Effector memory CD4-positive, alpha-beta T cell (primary cell): ENCODE measurements around the gene EIF3D.

ENCODE experiments used
- DNase-seq, 3 donors: peaks; one replicate each; pipeline ENCODE4 v3.0.0-alpha.2; 2020
- H3K27ac ChIP-seq: 2 replicates; pipeline ENCODE4 v1.7.0; 2013; ENCODE audit warnings: mild to moderate bottlenecking, low read length, moderate library complexity; ENCODE audit not compliant: insufficient read depth, poor library complexity, severe bottlenecking
- H3K27me3 ChIP-seq: replicated peaks from 2 replicates; pipeline ENCODE4 v1.7.0; 2013; ENCODE audit warnings: mild to moderate bottlenecking, low read length; ENCODE audit not compliant: insufficient read depth, control insufficient read depth, poor library complexity, severe bottlenecking
- H3K36me3 ChIP-seq: 2 replicates; pipeline ENCODE4 v1.7.0; 2013; ENCODE audit warnings: mild to moderate bottlenecking, low read length, moderate library complexity; ENCODE audit not compliant: control insufficient read depth, insufficient read depth
- H3K4me1 ChIP-seq: 2 replicates; pipeline ENCODE4 v1.7.0; 2013; ENCODE audit warnings: low read length, mild to moderate bottlenecking; ENCODE audit not compliant: control insufficient read depth, insufficient read depth, poor library complexity, severe bottlenecking
- H3K4me3 ChIP-seq: 2 replicates; pipeline ENCODE4 v1.7.0; 2013; ENCODE audit warnings: low read length, low read depth, mild to moderate bottlenecking; ENCODE audit not compliant: insufficient read depth, poor library complexity, severe bottlenecking
- H3K9me3 ChIP-seq: 2 replicates; pipeline ENCODE4 v1.7.0; 2013; ENCODE audit warnings: mild to moderate bottlenecking, low read length, moderate library complexity; ENCODE audit not compliant: control insufficient read depth

The EIF3D gene

DNA sequence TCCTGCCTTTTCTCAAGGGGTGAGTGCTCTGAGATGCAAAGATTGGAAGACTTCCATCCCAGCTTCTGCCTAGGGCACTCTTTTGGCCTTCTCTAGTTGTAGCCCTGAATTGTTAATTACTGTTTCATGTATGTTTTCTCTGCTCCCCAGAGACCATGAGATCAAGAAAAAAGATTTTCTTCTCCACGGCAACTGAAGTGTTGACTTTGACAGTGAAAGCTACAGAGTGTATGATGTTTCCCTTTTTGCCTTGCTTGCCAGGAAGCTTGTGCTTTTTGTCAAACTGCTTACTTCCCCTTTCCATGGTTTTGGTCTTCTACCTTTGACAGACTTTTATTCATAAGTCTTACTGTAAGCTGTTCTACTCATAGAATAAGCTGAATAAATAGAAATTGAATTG, 23.3 kb upstream of the EIF3D start:
- no peaks in the 10 kb centered on the region for H3K4me1 ChIP-seq
- no peak overlapping the region for H3K4me3 ChIP-seq
- H3K27me3 ChIP-seq: peaks cover 5% of the 10 kb centered on the region
- DNase-seq: no peak
- H3K36me3 ChIP-seq: no peaks in the 10 kb centered on the region
- no peak overlapping the region for H3K27ac ChIP-seq
- H3K9me3 ChIP-seq: no peaks in the 10 kb centered on the region

DNA sequence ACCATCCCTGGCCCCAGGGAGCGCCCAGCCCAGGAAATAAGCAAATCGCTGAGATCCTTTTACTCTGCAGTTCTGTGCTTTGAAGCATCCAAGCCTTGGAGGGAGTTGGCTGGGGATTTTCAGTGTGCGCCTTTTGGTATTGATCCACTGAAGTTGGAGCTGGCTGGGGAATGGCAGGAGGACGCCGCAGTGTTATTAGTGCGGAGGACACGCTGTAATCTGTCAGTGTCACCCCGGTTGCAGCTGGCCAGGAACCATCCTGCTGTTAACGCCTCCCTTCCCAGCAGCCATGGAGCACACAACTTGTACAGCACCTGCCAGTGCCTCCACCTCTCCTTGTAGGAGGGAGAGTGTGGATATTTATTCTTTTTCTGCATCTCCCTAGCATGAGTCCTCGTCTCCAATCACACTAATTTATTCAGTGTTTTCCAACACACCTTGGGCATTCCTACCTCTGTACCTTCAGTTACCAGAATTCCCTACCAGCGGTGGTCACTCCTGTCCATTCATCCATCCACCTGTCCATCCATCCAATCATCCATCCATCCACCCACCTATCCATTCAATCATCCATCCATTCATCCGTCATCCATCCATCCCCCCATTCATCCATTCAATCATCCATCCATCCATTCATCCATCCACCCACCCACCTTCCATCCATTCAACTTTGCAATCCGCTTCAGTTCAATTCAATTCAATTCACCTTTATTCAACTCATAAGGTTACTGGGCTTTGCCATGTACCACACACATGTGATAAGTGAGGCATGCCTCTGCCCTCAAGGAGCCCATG, 21.9 kb upstream of the EIF3D start:
- Histone ChIP-seq H3K27ac (no peak overlapping the region), H3K4me3 (no peak overlapping the region), H3K4me1 (no peaks in the 10 kb centered on the region), H3K36me3 (no peaks in the 10 kb centered on the region), H3K27me3 (peaks cover 5% of the 10 kb centered on the region), H3K9me3 (no peaks in the 10 kb centered on the region)
- DNase-seq: no peak

- Histone ChIP-seq H3K4me3 (no peak overlapping the region), H3K27ac (no peak overlapping the region), H3K4me1 (no peaks in the 10 kb centered on the region), H3K27me3 (peaks cover 5% of the 10 kb centered on the region), H3K36me3 (no peaks in the 10 kb centered on the region), H3K9me3 (no peaks in the 10 kb centered on the region)
- DNase-seq: no peak
These were observed 20.1 kb upstream of the EIF3D start for GRCh38 chr22:36549033-36549432.

DNA sequence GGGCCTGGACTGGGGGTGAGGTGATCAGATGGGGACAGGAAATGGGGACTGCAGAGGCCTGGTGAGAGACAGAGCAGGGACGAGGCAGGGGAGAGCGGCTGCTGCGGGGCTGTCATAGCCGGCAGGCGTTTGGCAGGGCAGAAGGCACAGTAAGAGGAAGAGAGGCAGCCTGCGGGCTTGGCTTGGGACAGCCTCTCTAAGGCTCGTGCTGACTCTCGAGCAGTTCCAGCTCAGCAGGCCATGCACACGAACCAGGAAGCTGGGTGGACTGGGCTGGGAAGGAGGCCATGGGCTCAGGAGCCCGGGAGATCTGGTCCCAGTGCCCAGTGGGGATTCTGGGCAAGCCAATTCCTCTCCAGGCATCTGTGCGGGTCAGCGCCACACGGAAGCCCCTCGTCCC, 19.6 kb upstream of the EIF3D start:
- no peak for DNase-seq
- Histone ChIP-seq H3K36me3 (no peaks in the 10 kb centered on the region), H3K27ac (no peak overlapping the region), H3K27me3 (peaks cover 5% of the 10 kb centered on the region), H3K9me3 (no peaks in the 10 kb centered on the region), H3K4me3 (no peak overlapping the region), H3K4me1 (no peaks in the 10 kb centered on the region)

- DNase-seq: no peak
- Histone ChIP-seq H3K36me3 (no peaks in the 10 kb centered on the region), H3K4me1 (no peaks in the 10 kb centered on the region), H3K4me3 (no peak overlapping the region), H3K27me3 (peaks cover 5% of the 10 kb centered on the region), H3K27ac (no peak overlapping the region), H3K9me3 (no peaks in the 10 kb centered on the region)
These were observed 18.0 kb upstream of the EIF3D start for GRCh38 chr22:36546932-36547331.

GRCh38 chr22:36546092-36546804, 17.3 kb upstream of the EIF3D start:
- H3K27ac ChIP-seq: no peak overlapping the region
- DNase-seq: no peak
- H3K36me3 ChIP-seq: no peaks in the 10 kb centered on the region
- peaks cover 5% of the 10 kb centered on the region for H3K27me3 ChIP-seq
- H3K4me1 ChIP-seq: no peaks in the 10 kb centered on the region
- no peak overlapping the region for H3K4me3 ChIP-seq
- no peaks in the 10 kb centered on the region for H3K9me3 ChIP-seq

DNA sequence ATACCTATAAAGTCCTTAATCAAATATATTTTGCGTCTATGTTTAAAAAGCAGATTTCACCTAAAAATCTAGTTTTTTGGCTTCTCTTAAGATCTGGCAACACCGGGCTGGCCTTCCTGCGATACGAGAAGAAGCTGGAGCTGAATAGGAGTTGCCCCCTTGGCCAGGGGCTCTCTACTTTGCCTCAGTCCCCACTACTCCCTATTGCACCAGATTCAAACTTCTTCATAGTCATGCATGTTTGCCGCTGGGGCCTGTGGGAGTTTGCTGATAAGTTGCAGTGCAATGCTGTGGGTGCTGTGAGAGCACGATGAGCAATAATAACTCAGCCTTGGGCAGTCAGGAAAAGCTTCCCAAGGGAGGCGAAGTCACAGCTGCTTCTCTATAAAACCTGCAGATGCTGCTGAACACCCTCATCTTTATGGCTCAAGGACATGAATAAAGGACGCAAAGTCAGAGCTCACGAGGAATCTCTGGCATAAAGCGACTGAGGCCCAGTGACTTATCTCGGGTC, 15.2 kb upstream of the EIF3D start:
- no peak for DNase-seq
- Histone ChIP-seq H3K4me3 (no peak overlapping the region), H3K36me3 (no peaks in the 10 kb centered on the region), H3K4me1 (no peaks in the 10 kb centered on the region), H3K9me3 (no peaks in the 10 kb centered on the region), H3K27ac (no peak overlapping the region), H3K27me3 (no peaks in the 10 kb centered on the region)

DNA sequence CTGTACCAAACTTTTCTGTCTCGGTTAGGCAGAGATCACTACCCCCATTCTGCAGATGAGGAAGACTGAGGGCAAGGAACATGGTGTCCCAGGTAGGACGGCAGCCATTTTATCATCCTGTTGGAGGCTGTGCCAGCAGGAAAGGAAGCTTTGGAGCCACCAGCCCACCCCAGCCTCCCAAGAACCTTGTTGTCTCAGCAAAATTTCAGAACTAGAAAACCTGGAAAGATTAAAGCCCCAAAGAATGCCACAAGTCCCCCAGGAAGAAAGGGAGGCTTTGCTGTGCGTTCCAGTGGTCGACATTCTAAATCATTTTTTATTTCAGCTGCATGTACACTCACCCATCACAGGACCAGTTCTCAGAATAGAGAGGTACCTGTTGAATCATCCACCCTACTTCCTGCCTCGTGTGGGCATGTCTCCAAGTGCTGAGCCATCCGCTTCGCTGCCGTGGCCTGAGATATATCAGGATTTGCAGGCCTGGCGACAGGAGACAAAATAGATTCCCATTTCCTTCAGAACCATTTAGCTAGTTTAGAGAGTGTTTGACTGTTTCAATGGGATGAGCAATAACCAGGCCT, 13.0 kb upstream of the EIF3D start:
- no peak for DNase-seq
- no peak overlapping the region for H3K27ac ChIP-seq
- no peaks in the 10 kb centered on the region for H3K4me1 ChIP-seq
- no peaks in the 10 kb centered on the region for H3K27me3 ChIP-seq
- H3K4me3 ChIP-seq: no peak overlapping the region
- no peaks in the 10 kb centered on the region for H3K9me3 ChIP-seq
- no peaks in the 10 kb centered on the region for H3K36me3 ChIP-seq

DNA sequence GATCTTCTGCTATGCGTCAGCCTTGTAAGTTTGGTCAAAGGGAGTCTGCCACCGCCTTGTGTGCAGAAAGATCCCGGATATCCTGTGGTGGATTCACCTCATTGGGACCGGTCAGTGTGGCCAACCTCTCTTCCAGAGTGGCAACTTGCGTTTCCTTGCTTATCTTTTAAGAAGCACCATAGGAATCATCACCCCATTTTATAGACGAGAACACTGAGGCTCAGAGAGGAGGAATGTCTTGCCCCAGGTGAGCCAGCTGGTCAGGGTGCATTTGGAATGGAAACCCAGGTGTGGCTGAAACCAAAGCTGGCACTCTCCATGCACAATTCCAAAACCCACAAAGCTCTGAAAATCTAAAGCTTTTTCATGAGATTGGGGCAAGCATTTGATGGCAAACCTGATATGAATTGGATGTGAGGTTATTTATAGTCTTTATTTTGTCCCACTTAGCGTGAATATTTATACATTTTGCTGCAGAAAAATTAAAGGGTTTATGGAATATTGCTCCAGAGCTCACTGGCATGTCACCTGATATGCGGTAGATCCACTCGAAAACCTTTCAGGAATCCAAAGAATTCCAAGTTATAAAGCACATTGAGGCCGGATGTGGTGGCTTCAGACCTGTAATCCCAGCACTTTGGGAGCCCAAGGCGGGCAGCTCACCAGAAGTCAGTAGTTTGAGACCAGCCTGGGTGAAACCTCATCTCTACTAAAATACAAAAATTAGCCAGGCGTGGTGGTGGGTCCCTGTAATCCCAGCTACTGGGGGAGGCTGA, 12.1 kb upstream of the EIF3D start:
- no peaks in the 10 kb centered on the region for H3K36me3 ChIP-seq
- no peak overlapping the region for H3K27ac ChIP-seq
- H3K4me1 ChIP-seq: no peaks in the 10 kb centered on the region
- H3K9me3 ChIP-seq: no peaks in the 10 kb centered on the region
- H3K27me3 ChIP-seq: no peaks in the 10 kb centered on the region
- H3K4me3 ChIP-seq: no peak overlapping the region
- no peak for DNase-seq
